SW 1271 (cell line): Measurements from ENCODE around the gene CELF2.

Experiments used
- DNase-seq, 2 experiments: peaks; one replicate each; lab custom pipeline; 2025; lab: John Stamatoyannopoulos, UW

Gene CELF2

DNA sequence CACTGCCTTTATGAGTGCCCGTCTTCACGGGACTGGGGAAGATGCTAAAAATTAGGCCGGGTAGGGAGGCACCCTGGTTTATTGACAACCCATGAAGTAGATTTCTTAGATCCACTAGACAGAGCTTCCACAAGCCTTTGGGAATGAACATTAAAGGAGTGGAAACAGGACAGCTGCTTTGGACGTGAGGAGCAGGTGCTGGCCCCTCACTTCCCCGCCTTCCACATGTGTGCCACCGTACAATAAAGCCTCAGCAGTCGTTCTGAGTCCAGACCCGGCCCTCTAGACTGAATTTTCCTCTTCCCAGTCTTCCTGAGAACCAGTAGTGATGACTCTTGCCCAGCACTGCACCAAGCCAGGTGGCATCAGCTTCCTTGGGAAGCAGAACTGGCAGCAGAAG, 282.4 kb downstream of the CELF2 start:
- DNase-seq: no peak

DNA sequence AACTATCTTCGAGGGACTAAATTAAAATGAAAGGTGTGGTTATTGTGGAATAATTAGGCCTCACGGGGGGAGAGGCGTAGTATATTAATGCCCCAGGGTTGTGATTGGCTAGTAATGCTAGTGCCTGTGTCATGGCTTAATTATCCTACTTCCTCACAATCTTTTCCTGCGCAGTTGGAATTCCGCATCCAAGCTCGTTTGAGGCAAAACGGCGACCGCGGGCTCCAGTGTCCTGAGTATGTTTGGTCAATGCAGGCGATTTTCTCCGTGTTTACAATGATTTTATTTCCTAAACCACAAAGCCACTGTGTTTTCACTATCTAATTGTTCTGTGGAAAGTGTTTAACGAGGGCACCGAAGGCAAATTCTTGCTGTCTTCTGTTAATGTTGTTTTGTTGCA, 282.9 kb downstream of the CELF2 start:
- no peak for DNase-seq

DNA sequence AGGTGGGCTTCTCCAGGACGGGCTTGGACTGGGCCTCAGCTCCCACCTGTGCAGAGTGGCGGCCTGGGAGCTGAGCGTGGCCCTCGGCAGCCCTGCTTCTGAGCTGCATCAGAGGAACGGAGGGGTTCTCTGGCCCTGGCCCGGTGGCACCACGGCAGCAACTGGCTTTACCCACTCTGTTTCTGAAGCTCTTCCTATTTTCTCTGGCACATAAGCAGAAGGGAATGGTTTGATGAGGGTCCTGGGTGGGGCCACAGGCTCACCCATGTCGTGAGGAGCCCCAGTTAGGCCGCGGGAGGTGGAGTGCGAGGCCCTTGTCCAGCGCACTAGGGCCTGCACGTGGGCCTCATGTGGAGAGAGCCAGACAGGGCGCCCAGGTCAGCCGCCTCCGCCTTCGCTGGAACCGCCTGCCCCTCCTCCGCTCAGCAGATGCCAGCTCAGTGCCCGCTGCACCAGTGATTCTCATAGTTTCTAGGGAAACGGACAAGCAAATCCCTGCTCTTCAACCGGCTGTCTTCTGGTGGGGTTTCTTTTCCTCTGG, 284.0 kb downstream of the CELF2 start:
- DNase-seq: no peak

DNA sequence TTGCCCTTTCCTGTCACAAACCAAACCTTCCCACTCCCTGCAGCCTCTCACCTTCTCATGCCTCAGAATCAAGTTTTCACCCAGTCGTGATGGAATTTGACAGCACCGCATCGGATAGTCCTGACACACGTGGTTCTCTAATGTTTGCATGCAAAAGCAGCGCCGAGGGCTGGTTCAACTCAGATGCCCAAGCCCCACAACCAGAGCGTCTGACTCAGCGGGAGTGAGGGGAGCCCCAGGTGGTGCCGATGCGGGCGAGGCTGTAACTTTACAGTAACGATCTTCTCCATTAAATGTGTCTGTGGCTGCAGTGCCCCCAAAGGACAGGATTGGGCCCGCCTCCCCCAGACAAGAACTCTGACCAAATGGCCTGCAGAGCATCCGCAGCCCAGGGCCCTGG, 284.5 kb downstream of the CELF2 start:
- no peak for DNase-seq

DNA sequence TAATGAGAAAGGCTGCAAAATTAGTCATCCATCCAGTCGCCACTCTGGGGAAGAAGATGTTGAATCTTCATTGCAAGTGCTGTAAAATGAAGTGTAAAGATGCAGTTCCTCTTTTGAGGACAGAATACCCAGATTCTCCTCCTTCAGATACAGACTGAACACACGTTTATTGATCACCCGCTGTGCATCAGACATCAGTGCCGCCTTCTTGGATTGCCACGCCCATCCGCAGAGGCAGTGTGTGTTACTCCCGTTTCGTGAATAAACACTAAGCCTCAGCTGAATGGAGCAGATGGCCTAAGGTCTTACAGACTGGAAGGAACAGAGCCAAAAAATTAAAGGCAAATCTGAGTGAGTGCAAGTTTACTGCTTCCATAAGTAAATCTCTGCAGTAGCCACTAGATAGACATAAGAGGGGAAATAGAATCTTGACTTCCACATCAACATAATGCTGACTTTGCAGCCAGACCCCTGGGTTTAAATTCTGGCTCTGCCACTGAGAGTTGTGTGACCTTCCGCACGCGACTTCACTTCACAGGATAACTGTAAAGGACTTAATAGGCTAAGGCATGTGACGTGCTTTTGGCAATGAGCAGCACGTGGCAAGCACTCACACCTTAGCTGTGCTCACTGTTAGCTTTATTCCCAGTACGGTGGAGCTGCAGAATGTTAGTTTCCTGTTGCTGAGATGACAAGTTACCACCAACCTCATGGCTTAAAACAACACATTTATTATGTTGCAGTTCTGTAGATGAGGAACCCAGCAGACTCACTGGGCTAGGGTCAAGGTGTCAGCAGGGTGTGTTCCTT, 285.9 kb downstream of the CELF2 start:
- DNase-seq: no peak

DNA sequence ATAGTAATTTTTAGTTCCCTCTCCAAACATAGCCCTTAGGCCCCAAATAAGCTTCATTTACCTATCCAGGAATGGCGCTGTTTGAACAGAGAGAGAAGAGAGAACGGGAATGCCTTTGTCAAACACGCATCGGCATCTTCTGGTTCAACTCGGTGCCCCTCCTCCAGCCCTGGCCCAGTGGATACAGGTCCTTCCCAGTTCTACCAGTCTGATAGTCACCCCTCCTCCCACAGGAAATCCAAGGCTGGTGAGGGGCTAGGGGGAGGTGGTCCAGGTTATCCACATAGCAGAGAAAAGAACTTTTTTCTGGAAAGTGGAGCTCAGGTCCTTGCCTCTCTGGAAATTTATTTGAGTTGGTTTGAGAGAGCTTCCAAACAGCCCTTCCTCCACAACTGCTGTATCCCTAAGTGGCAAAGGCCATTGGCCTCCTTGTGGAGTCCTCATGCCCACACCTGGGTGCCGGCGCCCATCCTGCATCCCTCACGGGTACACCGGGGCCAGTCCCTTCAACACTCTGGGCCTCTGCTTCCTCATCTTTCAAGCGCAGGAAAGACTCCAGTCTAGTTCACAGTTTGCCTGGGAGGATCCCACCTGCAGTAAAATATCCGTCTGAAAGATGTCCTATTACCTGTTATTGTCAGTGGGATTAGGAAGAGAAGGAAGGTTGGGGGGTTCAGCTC, 287.4 kb downstream of the CELF2 start:
- no peak for DNase-seq

DNA sequence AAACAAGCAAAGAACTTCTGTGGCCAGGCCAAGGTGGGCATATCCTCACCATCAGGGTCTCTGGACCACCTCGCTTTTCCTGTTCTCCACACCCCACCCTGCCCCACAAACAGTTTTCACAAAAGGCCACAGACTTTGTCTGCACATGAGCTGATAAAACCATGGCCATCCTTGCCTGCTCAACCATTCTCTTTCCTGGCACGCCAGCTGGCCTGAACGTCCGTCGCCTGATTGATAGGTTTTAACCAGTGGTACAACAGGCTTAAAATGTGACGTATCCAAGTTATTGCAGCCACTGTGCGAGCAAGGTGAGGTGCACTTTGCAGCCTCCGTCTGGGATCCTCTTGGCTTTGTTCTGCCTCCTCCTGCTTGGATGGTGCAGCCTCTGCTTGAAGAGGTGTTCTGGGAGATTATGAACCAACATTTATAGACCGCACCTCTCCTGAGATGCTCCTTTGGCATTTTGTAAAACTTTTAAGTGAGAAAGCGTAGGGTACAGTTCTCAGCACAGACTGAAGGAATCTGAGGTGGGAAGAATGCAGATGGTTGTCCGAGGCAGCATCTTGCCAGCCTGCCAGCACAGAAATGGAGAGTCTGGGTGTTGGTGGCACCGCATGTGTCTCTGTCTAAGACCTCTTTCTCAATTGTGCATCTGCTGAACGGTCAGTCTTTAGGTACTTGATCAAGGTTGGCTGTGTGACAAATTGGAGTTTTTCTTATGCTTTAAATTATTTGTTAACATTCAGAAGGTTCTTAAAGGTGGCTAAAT, 288.3 kb downstream of the CELF2 start:
- no peak for DNase-seq

DNA sequence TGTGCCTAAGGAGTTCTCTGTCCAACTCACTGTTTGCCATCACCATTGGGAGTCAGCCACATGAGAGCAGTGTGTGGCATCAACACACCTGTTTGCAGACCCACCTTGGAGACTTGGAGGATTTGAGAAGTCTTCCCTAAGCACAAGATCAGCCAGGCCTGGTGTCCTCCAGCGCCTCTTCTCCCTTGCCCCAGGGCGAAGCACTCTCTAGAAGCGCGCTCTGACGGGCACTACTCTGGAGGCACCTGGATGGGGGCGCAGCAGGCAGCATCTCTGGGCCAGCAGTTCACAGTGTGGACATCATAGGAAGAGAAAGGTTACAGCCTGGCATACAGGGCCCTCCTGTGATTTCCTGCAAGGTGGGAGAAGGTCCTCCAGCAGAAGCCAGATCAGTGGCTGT, 289.3 kb downstream of the CELF2 start:
- no peak for DNase-seq

DNA sequence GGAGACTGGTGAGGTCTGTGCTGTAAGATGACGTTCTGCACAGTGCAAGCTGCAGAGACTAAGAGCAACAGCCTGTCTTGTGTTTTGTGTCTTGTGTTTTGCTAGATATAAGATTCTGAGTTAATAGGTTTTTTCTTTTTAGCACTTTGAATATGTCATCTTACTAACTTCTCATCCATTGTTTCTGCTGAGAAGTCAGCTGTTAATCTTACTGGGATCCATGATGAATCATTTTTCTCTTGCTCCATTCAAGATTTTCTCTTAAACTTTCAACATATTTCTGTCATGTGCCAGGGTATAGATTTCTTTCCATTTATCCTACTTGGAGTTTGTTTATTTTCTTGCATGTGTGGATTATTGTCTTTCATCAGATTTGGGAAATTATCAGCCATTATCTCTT, 290.3 kb downstream of the CELF2 start:
- DNase-seq: no peak

DNA sequence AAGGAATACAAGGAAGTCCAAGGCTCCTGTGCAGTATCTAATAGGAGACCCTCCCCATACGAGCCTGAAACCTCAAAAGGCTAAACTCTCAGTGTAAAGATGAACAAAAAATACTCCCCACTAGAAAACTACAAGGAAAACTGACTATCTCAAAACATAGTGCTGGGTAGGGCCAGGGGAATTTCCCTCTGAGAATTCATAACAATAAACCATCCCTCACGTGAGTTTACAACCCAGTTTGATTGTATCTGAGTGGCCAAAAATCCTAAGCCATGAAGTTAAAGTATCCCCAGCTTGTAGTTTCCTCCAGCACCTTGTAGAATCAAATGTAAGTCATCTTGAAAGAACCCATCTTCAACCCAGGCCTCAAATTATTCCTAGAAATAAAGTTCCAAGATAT, 293.4 kb downstream of the CELF2 start:
- no peak for DNase-seq

DNA sequence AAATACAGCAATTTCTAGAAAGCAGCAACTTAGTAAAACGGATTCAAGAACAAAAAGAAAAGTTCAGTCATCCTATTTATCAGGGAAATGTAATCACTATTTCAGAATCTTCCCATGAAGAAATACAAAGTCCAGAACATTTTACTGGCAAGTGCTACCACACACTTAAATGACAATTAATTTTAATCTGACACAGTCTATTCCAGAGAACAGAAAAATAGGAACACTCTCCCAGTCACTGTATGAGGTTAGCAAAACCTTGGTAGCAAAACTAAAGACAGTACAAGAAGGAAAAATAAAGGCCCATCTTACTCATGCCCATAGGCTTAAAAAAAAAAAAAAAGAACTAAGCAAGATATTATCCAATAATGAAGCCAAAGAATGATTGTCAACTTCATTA, 295.8 kb downstream of the CELF2 start:
- no peak for DNase-seq

DNA sequence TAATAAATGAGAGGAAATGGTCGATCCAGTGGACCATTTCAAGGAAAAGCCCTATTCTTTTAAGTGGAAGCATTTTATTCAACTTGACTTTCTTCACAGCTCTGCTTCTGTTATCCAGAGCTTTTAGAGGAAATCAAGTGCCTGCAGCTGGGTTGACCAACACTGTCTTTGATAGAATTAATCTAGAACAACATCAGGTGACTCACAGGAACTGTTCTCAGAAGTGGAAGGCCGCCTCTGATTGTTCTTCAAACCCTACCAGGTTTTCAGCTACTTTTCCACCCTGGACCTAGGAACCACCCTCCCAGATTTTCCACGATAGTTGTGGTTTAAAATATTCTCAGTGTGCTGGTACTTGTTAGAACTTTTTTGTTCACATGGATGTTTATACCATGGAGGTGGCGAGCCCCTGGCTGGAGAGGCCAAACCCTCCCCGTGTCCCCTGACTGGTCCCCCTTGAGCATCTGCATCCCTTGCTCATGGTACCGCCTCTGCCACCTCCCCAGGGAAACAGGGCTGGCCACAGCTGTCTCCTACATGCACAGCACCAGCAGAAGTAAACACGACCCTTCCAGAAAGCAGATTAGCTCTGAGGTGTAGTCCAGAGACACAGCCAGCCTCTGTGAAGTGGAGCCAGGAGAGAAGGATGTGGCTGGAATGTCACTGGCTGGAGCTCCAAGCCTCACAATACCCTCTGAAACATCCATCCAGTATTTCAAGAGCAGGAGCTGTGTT, 300.4 kb downstream of the CELF2 start:
- no peak for DNase-seq

DNA sequence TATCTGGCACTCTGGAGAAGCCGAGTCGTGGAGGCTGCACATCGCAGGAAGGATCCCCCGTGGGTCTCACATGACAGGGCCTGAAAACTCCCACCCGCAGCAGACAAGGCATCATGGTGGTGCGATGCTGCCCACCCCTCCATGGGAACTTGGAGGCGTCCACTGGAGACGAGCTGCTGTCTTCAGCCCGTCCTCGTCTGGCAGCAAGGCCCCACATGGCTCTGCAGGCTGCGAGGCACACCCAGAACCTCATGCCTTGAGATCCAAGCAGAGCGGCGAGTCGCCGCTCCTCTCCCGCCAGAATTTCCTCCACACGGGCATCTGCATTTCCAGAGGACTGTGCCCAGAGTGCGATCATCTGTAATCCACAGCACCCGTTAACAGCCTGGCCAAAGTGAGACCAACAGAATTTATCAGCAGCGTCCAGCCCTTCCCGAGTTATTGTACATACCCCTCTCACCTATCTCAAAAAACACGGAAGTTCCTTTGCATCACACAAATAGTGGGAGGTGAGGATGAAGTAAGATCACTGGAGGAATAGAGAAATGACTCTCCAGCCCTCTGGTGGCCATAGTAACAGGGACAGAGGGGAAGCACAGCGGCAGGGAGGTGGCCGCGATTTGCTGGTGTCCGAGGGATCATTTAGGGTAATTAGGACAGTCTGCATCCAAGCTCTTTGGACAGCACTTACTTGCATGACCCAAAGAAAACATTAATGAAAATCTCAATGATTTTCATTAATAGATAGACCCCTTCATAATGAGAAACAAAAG, 301.3 kb downstream of the CELF2 start:
- DNase-seq: no peak

DNA sequence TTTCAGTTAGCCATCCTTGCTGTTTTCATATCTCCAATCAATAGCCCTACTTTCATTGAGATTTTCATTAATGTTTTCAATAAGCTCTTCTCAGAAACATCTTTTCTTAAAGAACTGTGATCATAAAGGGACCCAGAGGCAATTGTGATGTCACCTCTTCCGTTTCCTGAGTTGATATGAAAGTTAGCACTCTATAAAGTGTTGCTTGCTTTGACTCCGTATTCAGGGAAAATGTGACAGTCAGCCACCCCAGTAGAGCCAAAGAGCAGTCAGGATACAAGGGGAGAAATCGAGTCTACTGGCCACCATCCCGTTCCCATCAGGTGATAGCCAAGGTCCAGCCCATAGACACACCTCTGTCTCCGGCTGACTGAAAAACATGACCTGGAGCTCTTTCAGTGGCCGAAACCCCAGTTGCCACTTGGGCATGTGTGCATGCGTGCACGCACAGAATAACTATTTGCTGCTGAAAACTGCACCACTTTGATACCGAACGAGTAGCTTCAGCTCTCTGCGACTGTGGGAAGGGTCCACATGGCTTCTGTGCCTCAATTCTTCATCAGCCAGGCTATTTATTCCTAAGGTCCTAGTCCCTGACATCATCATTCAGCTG, 302.4 kb downstream of the CELF2 start:
- no peak for DNase-seq

DNA sequence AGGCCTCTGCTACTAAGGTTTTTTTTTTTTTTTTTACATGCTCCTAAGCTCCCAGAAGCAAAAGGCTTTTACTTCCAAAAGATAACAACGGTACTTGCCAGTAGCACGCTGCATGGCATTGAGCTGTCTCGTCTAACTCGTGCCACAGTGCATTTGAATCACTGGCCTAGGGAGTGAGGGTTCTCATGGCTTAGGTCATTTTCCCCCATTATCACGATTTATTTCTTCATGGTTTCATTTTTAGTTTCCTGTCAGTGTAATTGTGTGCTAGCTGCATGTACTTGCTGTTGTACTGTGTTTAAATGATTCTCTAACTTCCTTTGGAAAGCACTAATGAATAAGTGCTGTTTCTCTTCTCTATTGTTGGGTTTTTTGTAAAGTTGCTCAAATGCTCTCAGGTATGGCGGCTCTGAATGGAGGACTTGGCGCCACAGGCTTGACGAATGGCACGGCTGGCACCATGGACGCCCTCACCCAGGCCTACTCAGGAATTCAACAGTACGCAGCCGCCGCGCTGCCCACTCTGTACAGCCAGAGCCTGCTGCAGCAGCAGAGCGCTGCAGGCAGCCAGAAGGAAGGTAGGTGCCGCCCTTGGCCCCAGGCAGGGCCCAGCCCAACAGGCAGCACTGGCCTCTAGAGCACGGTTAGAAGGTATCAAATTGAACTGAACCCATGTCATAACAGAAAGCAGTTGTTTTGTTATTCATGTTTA, 303.3 kb downstream of the CELF2 start:
- DNase-seq: no peak

DNA sequence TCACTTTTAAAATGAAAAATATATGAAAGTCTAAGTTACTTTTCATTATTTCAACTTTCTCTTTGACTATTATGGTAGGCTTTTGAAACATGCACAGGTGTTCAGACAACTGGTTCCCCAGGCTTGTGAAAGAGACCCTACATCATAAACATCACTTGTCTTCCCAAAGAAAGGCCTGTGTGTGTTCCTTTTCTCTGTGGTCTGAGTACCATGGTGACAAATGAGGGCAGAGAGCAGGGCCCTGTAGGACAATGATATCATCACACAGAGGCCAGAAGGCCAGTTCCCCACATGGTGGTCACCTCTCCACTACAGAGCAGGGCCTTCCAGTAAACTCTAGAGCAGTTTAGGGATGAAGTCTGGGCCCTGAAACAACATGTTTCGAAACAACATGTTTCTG, 305.0 kb downstream of the CELF2 start:
- no peak for DNase-seq

DNA sequence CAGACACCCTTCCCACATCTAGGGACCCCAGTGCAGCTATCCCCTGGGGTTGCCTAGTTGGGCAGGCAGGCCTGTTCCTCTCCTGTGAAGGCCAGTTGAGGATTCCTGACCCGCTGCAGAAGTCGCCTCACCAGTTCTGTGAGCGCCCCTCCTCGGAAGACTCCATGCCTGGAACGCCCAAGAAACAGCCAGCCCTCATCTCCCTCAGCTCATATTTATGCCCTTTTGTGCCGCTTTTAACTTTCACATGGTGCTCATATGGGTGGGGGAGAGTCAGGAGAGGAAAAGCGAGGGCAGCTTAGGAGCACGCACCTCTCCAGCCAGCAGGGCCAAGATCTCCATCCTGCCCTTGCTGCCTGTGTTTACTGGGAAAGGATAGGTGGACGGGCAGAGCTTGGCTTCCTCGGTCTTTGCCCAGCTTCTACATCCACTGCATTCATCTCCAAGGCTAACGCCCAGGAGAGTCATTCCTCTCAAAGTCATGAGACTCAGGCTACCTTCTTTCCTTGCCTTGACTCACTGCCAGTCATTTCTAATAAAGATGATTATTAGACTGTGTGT, 307.2 kb downstream of the CELF2 start:
- no peak for DNase-seq

DNA sequence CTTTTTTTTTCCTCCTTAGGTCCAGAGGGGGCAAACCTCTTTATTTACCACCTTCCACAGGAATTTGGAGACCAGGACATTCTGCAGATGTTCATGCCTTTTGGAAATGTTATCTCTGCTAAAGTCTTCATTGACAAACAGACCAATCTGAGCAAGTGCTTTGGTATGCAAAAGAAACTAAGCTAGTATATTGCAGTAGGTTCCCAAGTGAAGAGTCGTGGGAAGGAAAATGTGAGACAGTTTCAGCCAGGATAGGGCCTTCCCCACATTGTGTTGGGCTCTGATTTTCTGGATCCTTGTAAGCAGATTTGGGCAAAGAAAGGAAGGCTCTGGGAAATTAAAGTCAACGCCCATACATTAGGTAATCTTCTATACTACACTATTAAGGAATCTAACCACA, 308.1 kb downstream of the CELF2 start:
- no peak for DNase-seq

DNA sequence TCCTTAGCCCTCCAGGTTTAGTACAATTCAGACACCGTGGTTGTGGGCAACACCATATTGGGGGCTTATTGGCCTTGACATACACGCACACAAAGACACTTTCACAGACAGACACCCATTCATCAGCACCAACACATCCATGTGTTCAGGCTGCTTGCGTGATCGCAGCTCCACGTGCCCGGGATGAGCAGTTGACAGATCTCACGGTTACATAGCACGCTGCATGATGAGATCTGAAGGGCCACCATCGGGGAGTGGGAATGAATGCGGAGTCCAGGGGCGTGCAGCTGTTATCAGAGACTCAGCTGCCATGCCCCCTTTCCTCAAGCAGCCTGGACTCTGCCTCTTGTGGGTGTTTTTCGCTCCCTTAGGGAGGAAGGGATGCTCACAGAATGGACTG, 308.6 kb downstream of the CELF2 start:
- no peak for DNase-seq
